H9 (cell line): ENCODE measurements around the gene HOXC11. TPM values are rescaled to one million over a fixed set of nuclear protein-coding genes. Genes with fewer than 3 reads are reported as not detected.

Source experiments
- DNase-seq: peaks from one replicate; pipeline ENCODE4 v3.0.0-alpha.2; 2017
- H2AFZ ChIP-seq: one replicate; pipeline ENCODE4 v1.6.1; 2013; ENCODE audit warnings: mild to moderate bottlenecking, low read length, control low read depth, moderate library complexity
- H2AK5ac ChIP-seq: 2 replicates; pipeline ENCODE4 v1.6.1; 2013; ENCODE audit warnings: low read length, control low read depth, mixed read lengths; ENCODE audit not compliant: insufficient read length
- H2BK120ac ChIP-seq: one replicate; pipeline ENCODE4 v1.6.1; 2013; ENCODE audit warnings: low read depth, mild to moderate bottlenecking, low read length, control low read depth, inconsistent platforms; ENCODE audit not compliant: poor library complexity, severe bottlenecking
- H2BK12ac ChIP-seq: 2 replicates; pipeline ENCODE4 v1.6.1; 2013; ENCODE audit warnings: low read length, control low read depth, mixed read lengths, low read depth; ENCODE audit not compliant: insufficient read length
- H2BK15ac ChIP-seq: 2 replicates; pipeline ENCODE4 v1.6.1; 2013; ENCODE audit warnings: low read depth, low read length, control low read depth
- H2BK20ac ChIP-seq: one replicate; pipeline ENCODE4 v1.6.1; 2013; ENCODE audit warnings: low read depth, mild to moderate bottlenecking, low read length, control low read depth, inconsistent platforms; ENCODE audit not compliant: poor library complexity, severe bottlenecking
- H2BK5ac ChIP-seq: 2 replicates; pipeline ENCODE4 v1.6.1; 2013; ENCODE audit warnings: low read length, control low read depth, mixed read lengths; ENCODE audit not compliant: insufficient read length
- H3K14ac ChIP-seq: 2 replicates; pipeline ENCODE4 v1.6.1; 2013; ENCODE audit warnings: low read length, control low read depth; ENCODE audit not compliant: insufficient read depth
- H3K18ac ChIP-seq: 2 replicates; pipeline ENCODE4 v1.6.1; 2013; ENCODE audit warnings: low read depth, mild to moderate bottlenecking, mixed read lengths, low read length, control low read depth; ENCODE audit not compliant: insufficient read length
- H3K23ac ChIP-seq: 2 replicates; pipeline ENCODE4 v1.6.1; 2013; ENCODE audit warnings: low read length, control low read depth, mixed read lengths, low read depth; ENCODE audit not compliant: insufficient read length
- H3K23me2 ChIP-seq: 2 replicates; pipeline ENCODE4 v1.6.1; 2013; ENCODE audit warnings: low read depth, mild to moderate bottlenecking, mixed read lengths, low read length, control low read depth; ENCODE audit not compliant: insufficient read length, poor library complexity, severe bottlenecking
- H3K27ac ChIP-seq: 2 replicates; pipeline ENCODE4 v1.5.1; 2013; ENCODE audit warnings: low read length, control low read depth, mixed read lengths, low read depth; ENCODE audit not compliant: insufficient read length
- H3K27me3 ChIP-seq: 2 replicates; pipeline ENCODE4 v1.6.1; 2013; ENCODE audit warnings: low read length, control low read depth, inconsistent platforms; ENCODE audit not compliant: insufficient read depth
- H3K4ac ChIP-seq: 2 replicates; pipeline ENCODE4 v1.6.1; 2013; ENCODE audit warnings: low read depth, mild to moderate bottlenecking, control low read depth, inconsistent platforms, low read length, moderate library complexity
- H3K4me1 ChIP-seq: 2 replicates; pipeline ENCODE4 v1.6.1; 2013; ENCODE audit warnings: low read length, control low read depth, inconsistent platforms; ENCODE audit not compliant: insufficient read depth
- H3K4me2 ChIP-seq: 2 replicates; pipeline ENCODE4 v1.6.1; 2013; ENCODE audit warnings: low read length, control low read depth, mixed read lengths; ENCODE audit not compliant: insufficient read length, insufficient read depth
- H3K56ac ChIP-seq: 2 replicates; pipeline ENCODE4 v1.6.1; 2013; ENCODE audit warnings: low read depth, mild to moderate bottlenecking, mixed read lengths, low read length, control low read depth; ENCODE audit not compliant: insufficient read length
- H3K79me1 ChIP-seq: 2 replicates; pipeline ENCODE4 v1.6.1; 2013; ENCODE audit warnings: low read depth, mild to moderate bottlenecking, moderate library complexity, low read length, control low read depth, inconsistent platforms; ENCODE audit not compliant: insufficient read depth, poor library complexity, severe bottlenecking
- H3K79me2 ChIP-seq: 2 replicates; pipeline ENCODE4 v1.6.1; 2013; ENCODE audit warnings: low read length, control low read depth, inconsistent platforms; ENCODE audit not compliant: insufficient read depth
- H3K9ac ChIP-seq: 2 replicates; pipeline ENCODE4 v1.6.1; 2013; ENCODE audit warnings: low read length, control low read depth, mixed read lengths; ENCODE audit not compliant: insufficient read length; ENCODE audit errors: extremely low read depth
- H3K9me3 ChIP-seq: one replicate; pipeline ENCODE4 v1.6.1; 2013; ENCODE audit warnings: low read depth, low read length, inconsistent platforms; ENCODE audit not compliant: control insufficient read depth
- H3T11ph ChIP-seq: one replicate; pipeline ENCODE4 v1.6.1; 2013; ENCODE audit warnings: mild to moderate bottlenecking, low read length, control low read depth, inconsistent platforms
- H4K20me1 ChIP-seq: one replicate; pipeline ENCODE4 v1.6.1; 2013; ENCODE audit not compliant: control insufficient read depth, insufficient read length, insufficient read depth
- H4K5ac ChIP-seq: 2 replicates; pipeline ENCODE4 v1.6.1; 2013; ENCODE audit warnings: low read depth, mild to moderate bottlenecking, mixed read lengths, low read length, control low read depth; ENCODE audit not compliant: insufficient read length
- H4K8ac ChIP-seq: replicated peaks from 2 replicates; pipeline ENCODE4 v1.6.1; 2013; ENCODE audit warnings: low read length, control low read depth, mixed read lengths, low read depth; ENCODE audit not compliant: insufficient read length
- H4K91ac ChIP-seq: 2 replicates; pipeline ENCODE4 v1.6.1; 2013; ENCODE audit warnings: low read depth, mild to moderate bottlenecking, moderate library complexity, mixed read lengths, low read length, control low read depth; ENCODE audit not compliant: insufficient read length
- H3K27ac Mint-ChIP-seq, 3 experiments: 2 replicates in 2 of 3; 3 replicates in 1 of 3; pipeline ENCODE4 v1.8.0; 2020 to 2021; ENCODE audit warnings: mixed read lengths in 3 of 3, mild to moderate bottlenecking in 1 of 3, moderate library complexity in 1 of 3
- H3K27me3 Mint-ChIP-seq: 2 replicates; pipeline ENCODE4 v1.8.0; 2021; ENCODE audit warnings: low read depth, mild to moderate bottlenecking, moderate library complexity, mixed read lengths
- H3K36me3 Mint-ChIP-seq, 3 experiments: 2 replicates in 2 of 3; 3 replicates in 1 of 3; pipeline ENCODE4 v1.8.0; 2020 to 2021; ENCODE audit warnings: low read depth in 3 of 3, mixed read lengths in 3 of 3; ENCODE audit not compliant: insufficient read depth in 1 of 3
- H3K4me1 Mint-ChIP-seq, 2 experiments: 2 replicates each; pipeline ENCODE4 v1.8.0; 2020; ENCODE audit warnings: mixed read lengths in 2 of 2
- H3K4me3 Mint-ChIP-seq, 2 experiments: 2 replicates in 1 of 2; 3 replicates in 1 of 2; pipeline ENCODE4 v1.8.0; 2020 to 2021; ENCODE audit warnings: mild to moderate bottlenecking in 2 of 2, mixed read lengths in 2 of 2, moderate library complexity in 1 of 2
- H3K9me3 Mint-ChIP-seq, 2 experiments: 2 replicates in 1 of 2; 3 replicates in 1 of 2; pipeline ENCODE4 v1.8.0; 2020; ENCODE audit warnings: mild to moderate bottlenecking in 2 of 2, mixed read lengths in 2 of 2, moderate library complexity in 1 of 2
- whole genome bisulfite sequencing: extraction: QIAGEN DNeasy Blood & Tissue Kit; methylation state at CpG from one replicate; pipeline ENCODE4 v1.1.7; 2013; ENCODE audit warnings: missing lambda C conversion rate, low lambda C conversion rate, mixed read lengths; ENCODE audit not compliant: insufficient read length; ENCODE audit errors: extremely low coverage; 5-methylcytosine and 5-hydroxymethylcytosine counted together
- total RNA-seq: library from RNA; stranded (reverse); gene quantifications from 2 replicates; pipeline ENCODE4 v1.2.1, GENCODE V29; 2021
- TF ChIP-seq, protein P1 (sequence below): fragments of 200-600 bp; sonication (generic); conservative IDR thresholded peaks from 3 replicates; pipeline ENCODE4 v1.8.0; 2021; ENCODE audit warnings: antibody characterized with exemption, mild to moderate bottlenecking

HOXC11 gene
- total RNA-seq, 1 experiment from 2014 or later = not detected

DNA sequence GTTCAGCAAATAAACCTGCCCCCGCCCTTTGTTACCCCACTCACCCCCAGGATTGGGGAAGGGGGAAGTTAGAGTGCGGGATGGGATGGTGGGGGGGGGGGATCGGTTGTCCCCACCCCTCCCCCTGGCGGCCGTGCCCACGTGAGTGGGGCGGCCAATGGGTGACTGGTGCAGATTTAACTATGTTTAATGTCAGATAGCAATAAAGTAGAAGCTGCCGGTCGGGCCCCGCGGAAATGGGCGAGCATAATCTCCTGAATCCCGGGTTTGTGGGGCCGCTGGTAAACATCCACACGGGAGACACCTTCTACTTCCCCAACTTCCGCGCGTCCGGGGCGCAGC lies 18.3 kb upstream of the HOXC11 start, which contains the start of gene HOXC12:
Gene HOXC12 (plus strand): TSS at position 210 of the 342 bp plus-strand sequence. CDS start 27 bp downstream, at position 237.
- no peak within 1 kb of the TSS for H2BK20ac ChIP-seq
- no peak within 1 kb of the TSS for H4K91ac ChIP-seq
- H3K27ac ChIP-seq = no peak within 1 kb of the TSS
- no peaks in the 10 kb centered on the region for H3K79me1 ChIP-seq
- H3K4me1 ChIP-seq = no peaks in the 10 kb centered on the region
- H3K9me3 ChIP-seq = no peaks in the 10 kb centered on the region
- no CpG with 5 or more reads among the region's 20 CpGs for WGBS
- no peaks in the 10 kb centered on the region for H4K20me1 ChIP-seq
- no peaks in the 10 kb centered on the region for H3K23me2 ChIP-seq
- no peak within 1 kb of the TSS for H3K27ac Mint-ChIP-seq
- H3T11ph ChIP-seq = no peak within 1 kb of the TSS
- H2BK120ac ChIP-seq = no peak within 1 kb of the TSS
- peaks cover 99% of the 10 kb centered on the region for H3K27me3 Mint-ChIP-seq
- no peak within 1 kb of the TSS for H3K23ac ChIP-seq
- no peak within 1 kb of the TSS for H3K4me3 Mint-ChIP-seq
- no peak within 1 kb of the TSS for H2BK5ac ChIP-seq
- TF ChIP-seq, protein P1, sequence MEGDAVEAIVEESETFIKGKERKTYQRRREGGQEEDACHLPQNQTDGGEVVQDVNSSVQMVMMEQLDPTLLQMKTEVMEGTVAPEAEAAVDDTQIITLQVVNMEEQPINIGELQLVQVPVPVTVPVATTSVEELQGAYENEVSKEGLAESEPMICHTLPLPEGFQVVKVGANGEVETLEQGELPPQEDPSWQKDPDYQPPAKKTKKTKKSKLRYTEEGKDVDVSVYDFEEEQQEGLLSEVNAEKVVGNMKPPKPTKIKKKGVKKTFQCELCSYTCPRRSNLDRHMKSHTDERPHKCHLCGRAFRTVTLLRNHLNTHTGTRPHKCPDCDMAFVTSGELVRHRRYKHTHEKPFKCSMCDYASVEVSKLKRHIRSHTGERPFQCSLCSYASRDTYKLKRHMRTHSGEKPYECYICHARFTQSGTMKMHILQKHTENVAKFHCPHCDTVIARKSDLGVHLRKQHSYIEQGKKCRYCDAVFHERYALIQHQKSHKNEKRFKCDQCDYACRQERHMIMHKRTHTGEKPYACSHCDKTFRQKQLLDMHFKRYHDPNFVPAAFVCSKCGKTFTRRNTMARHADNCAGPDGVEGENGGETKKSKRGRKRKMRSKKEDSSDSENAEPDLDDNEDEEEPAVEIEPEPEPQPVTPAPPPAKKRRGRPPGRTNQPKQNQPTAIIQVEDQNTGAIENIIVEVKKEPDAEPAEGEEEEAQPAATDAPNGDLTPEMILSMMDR = no peak
- no peaks in the 10 kb centered on the region; a peak in 2 of 7 replicates for H3K36me3 Mint-ChIP-seq
- H4K8ac ChIP-seq = no peak within 1 kb of the TSS
- no peak within 1 kb of the TSS for H4K5ac ChIP-seq
- no peaks in the 10 kb centered on the region for H3K79me2 ChIP-seq
- peaks cover 6 to 20% of the 10 kb centered on the region in 2 experiments; a peak in 3 of 4 replicates for H3K4me1 Mint-ChIP-seq
- H2AK5ac ChIP-seq = no peak within 1 kb of the TSS
- H2BK15ac ChIP-seq = no peak within 1 kb of the TSS
- H3K9me3 Mint-ChIP-seq = peaks cover 0 to 3% of the 10 kb centered on the region in 2 experiments; a peak in 2 of 5 replicates
- H3K27me3 ChIP-seq = peaks cover 99% of the 10 kb centered on the region
- H3K4ac ChIP-seq = no peak within 1 kb of the TSS
- no peak for DNase-seq
- H3K9ac ChIP-seq = no peak within 1 kb of the TSS
- H3K4me2 ChIP-seq = no peak within 1 kb of the TSS
- no peak within 1 kb of the TSS for H2AFZ ChIP-seq
- no peak within 1 kb of the TSS for H2BK12ac ChIP-seq
- no peak within 1 kb of the TSS for H3K18ac ChIP-seq
- no peak within 1 kb of the TSS for H3K56ac ChIP-seq
- H3K14ac ChIP-seq = no peak within 1 kb of the TSS; the same call in 1 of the 2 replicates
